ENCODE measurements around the gene GALT.

DNA sequence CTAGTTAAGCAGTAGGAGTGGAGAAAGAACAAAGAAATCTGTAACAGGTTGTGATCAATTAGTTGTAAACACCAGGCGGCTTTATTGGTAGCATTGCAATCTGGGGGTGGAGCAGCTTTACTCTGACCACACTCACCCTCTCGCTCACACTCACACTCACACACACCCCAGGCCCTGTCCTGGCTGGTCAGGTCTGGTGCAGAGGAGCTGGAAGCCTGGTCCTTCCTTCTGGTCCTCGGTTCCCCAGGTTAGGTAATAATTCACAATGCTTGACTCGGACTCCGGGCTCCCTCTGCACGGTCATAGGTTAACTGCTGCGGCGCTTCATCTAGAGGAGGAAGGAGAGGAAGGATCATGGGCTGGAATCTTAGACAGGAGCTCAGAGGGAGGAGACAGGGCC lies 43.0 kb downstream of the GALT start:
- TF ChIP-seq, protein P1, sequence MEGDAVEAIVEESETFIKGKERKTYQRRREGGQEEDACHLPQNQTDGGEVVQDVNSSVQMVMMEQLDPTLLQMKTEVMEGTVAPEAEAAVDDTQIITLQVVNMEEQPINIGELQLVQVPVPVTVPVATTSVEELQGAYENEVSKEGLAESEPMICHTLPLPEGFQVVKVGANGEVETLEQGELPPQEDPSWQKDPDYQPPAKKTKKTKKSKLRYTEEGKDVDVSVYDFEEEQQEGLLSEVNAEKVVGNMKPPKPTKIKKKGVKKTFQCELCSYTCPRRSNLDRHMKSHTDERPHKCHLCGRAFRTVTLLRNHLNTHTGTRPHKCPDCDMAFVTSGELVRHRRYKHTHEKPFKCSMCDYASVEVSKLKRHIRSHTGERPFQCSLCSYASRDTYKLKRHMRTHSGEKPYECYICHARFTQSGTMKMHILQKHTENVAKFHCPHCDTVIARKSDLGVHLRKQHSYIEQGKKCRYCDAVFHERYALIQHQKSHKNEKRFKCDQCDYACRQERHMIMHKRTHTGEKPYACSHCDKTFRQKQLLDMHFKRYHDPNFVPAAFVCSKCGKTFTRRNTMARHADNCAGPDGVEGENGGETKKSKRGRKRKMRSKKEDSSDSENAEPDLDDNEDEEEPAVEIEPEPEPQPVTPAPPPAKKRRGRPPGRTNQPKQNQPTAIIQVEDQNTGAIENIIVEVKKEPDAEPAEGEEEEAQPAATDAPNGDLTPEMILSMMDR (IDR thresholded peaks at IDR 0.05) = no peak
- TF ChIP-seq EZH2 (IDR thresholded peaks at IDR 0.05) = no peak

All from neural progenitor cell (in vitro differentiated cells).